Panc1 (cell line): ENCODE measurements around the gene CPT1C.

Experiments used
- CTCF ChIP-seq: fragments of 450-650 bp; IDR thresholded peaks from 2 replicates; pipeline ENCODE4 v1.5.1; 2017; ENCODE audit warnings: mild to moderate bottlenecking
- POLR2AphosphoS5 ChIP-seq: IDR thresholded peaks from 2 replicates; pipeline ENCODE4 v1.6.1; 2012; ENCODE audit warnings: mild to moderate bottlenecking, low read depth, low read length, moderate library complexity
- REST ChIP-seq, 2 experiments: IDR thresholded peaks; 2 replicates each; pipeline ENCODE4 v1.6.1; 2011 to 2012; ENCODE audit warnings: low read depth in 2 of 2, control low read depth in 1 of 2, low read length in 1 of 2, mild to moderate bottlenecking in 1 of 2, moderate library complexity in 1 of 2; ENCODE audit not compliant: insufficient read depth in 1 of 2

- TF ChIP-seq CTCF = no peak
- no peak for TF ChIP-seq POLR2AphosphoS5
- no peak for TF ChIP-seq REST (IDR thresholded peaks at IDR 0.05; ENCODE audit: insufficient read depth in 1 of 2, low read depth in 2 of 2, low read length in 1 of 2)
Measured at GRCh38 chr19:49684983-49685553, 5.8 kb upstream of the CPT1C start.
